ENCODE measurements around the gene DCTN2. TPM values are rescaled to one million over a fixed set of nuclear protein-coding genes. Genes with fewer than 3 reads are reported as not detected.

DCTN2 gene
- total RNA-seq, 2 experiments from 2014 or later = 39.6 TPM

DNA sequence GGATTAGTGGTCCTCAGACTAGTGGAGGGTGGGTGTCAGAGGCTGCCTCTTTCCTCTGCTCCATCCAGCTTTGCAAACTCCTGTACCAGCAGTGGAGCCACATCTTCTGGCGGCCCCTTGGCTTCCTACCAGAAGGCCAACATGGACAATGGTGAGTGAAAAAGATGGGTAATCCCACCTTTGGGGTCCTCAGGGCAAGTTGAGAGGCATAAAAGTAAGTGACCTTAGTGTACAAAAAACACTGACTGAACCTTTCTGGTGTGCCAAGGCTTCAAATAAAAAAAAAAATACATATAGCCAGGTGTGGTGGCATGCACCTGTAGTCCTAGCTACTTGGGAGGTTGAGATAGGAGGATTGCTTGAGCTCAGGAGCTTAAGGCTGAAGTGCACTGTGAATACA lies 34.8 kb upstream of the DCTN2 start:
- Histone ChIP-seq H3K9me3 (ENCODE audit: control insufficient read depth in 1 of 2, insufficient read depth in 1 of 2, low read length in 2 of 2) (no peaks in the 10 kb centered on the region), H3K4me3 (ENCODE audit: low read length) (no peak overlapping the region), H3K4me1 (ENCODE audit: insufficient read depth, low read length) (peaks cover 8% of the 10 kb centered on the region), H3K36me3 (ENCODE audit: insufficient read depth, low read length) (no peaks in the 10 kb centered on the region), H3K27me3 (ENCODE audit: control insufficient read depth in 1 of 2, insufficient read depth in 2 of 2, low read length in 2 of 2) (peaks cover 0 to 6% of the 10 kb centered on the region in 2 experiments), H3K27ac (ENCODE audit: low read depth in 1 of 2, low read length in 2 of 2) (no peak overlapping the region)
- ATAC-seq (ENCODE audit: poor library complexity) (no peak), DNase-seq (no peak)
- H3K27ac Mint-ChIP-seq = no peak overlapping the region
- peaks cover 15% of the 10 kb centered on the region for H3K27me3 Mint-ChIP-seq
- intact Hi-C loops (cut with DNase I, micrococcal nuclease) = loop anchor here (2.0 to 5.0 kb wide), 4 partner anchors 51 to 325 kb away; partner anchors contain the start of gene B4GALNT1 (in 1 of the 2)
- H3K4me1 Mint-ChIP-seq (ENCODE audit: low read depth) = no peaks in the 10 kb centered on the region
- TF ChIP-seq, protein P1, sequence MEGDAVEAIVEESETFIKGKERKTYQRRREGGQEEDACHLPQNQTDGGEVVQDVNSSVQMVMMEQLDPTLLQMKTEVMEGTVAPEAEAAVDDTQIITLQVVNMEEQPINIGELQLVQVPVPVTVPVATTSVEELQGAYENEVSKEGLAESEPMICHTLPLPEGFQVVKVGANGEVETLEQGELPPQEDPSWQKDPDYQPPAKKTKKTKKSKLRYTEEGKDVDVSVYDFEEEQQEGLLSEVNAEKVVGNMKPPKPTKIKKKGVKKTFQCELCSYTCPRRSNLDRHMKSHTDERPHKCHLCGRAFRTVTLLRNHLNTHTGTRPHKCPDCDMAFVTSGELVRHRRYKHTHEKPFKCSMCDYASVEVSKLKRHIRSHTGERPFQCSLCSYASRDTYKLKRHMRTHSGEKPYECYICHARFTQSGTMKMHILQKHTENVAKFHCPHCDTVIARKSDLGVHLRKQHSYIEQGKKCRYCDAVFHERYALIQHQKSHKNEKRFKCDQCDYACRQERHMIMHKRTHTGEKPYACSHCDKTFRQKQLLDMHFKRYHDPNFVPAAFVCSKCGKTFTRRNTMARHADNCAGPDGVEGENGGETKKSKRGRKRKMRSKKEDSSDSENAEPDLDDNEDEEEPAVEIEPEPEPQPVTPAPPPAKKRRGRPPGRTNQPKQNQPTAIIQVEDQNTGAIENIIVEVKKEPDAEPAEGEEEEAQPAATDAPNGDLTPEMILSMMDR (IDR thresholded peaks at IDR 0.05) = no peak
- no peaks in the 10 kb centered on the region for H3K36me3 Mint-ChIP-seq (ENCODE audit: low read depth)
- ChIA-PET CTCF (interaction anchor here (2.2 to 3.2 kb wide), 2 partner anchors 38 to 52 kb away, joined by 34 to 36 read pairs; partner anchors contain the start of gene B4GALNT1), POLR2A (no interaction called here)
- H3K9me3 Mint-ChIP-seq = no peaks in the 10 kb centered on the region
- no peak overlapping the region for H3K4me3 Mint-ChIP-seq

DNA sequence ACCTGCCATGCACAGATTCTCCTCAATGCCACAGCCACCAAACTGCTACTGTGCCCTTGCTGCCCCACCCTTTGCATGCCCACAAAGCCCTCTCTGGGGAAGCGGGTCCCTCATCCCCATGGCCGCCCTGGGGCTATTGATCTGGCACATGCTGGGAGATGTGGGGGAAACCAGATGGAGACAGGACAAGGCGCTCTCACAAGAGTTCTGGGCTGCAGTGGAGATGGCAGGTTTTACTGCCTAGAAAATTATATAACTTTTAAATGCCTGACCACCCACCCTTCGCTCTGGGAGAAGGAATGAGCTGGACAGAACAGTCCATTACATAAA lies 33.4 kb upstream of the DCTN2 start:
- intact Hi-C loops (cut with DNase I, micrococcal nuclease) = loop anchor here in 1 of 2 experiments (5.0 kb wide), 1 partner anchor 327 kb away; no protein-coding TSS in a partner anchor
- H3K4me3 Mint-ChIP-seq = no peak overlapping the region
- H3K27ac Mint-ChIP-seq = no peak overlapping the region
- peaks cover 14% of the 10 kb centered on the region for H3K27me3 Mint-ChIP-seq
- no peaks in the 10 kb centered on the region for H3K9me3 Mint-ChIP-seq
- H3K27ac ChIP-seq (ENCODE audit: low read depth in 1 of 2, low read length in 2 of 2) = no peak overlapping the region
- H3K4me1 ChIP-seq (ENCODE audit: insufficient read depth, low read length) = peaks cover 8% of the 10 kb centered on the region
- no peaks in the 10 kb centered on the region for H3K4me1 Mint-ChIP-seq (ENCODE audit: low read depth)
- no peaks in the 10 kb centered on the region for H3K27me3 ChIP-seq (ENCODE audit: control insufficient read depth in 1 of 2, insufficient read depth in 2 of 2, low read length in 2 of 2)
- no peak overlapping the region for H3K4me3 ChIP-seq (ENCODE audit: low read length)
- H3K9me3 ChIP-seq (ENCODE audit: control insufficient read depth in 1 of 2, insufficient read depth in 1 of 2, low read length in 2 of 2) = no peaks in the 10 kb centered on the region
- DNase-seq = no peak
- ATAC-seq (ENCODE audit: poor library complexity) = no peak
- H3K36me3 ChIP-seq (ENCODE audit: insufficient read depth, low read length) = no peaks in the 10 kb centered on the region
- TF ChIP-seq, protein P1 (IDR thresholded peaks at IDR 0.05) = no peak
- H3K36me3 Mint-ChIP-seq (ENCODE audit: low read depth) = no peaks in the 10 kb centered on the region
- ChIA-PET CTCF (interaction anchor here (0.9 kb wide), 1 partner anchor 9 kb away, joined by 3 read pairs; no protein-coding TSS in a partner anchor), POLR2A (no interaction called here)

DNA sequence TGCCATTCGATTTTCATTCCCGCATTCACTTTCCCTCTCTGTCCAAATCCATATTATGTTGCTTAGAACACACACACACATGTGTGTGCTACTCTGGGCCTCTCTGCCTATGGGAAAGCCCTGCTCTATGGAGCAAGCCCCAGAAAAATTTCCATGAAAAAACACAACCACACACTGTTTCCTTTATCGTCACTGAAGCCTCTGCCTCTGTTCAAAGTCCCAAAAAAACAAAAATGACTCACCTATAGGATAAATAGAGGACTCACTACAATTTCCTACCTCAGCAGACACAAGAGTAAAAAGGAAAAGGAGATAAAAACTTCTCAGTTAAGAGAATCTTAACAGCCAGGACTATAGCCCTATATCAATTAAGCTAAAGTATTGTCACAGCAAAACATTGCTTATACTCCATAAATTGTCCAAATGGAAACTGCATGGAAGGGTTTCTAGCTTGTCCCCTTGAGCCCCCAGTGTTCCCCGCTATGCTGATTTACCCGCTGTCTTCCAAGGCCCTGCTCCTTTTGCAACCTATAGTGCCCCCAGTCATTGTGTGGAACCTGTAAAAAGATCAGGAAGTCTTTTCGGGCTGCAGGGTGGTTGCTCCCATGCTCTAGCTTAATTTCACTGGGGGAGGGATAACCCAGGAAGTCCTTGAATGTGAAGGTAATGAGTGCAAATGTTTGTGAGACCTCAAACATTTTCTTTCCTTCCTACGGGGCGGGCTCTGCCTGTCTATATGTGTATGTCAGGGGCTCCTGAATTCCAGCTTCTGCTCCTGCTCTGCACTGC lies 32.9 kb upstream of the DCTN2 start:
- H3K27me3 Mint-ChIP-seq = peaks cover 10% of the 10 kb centered on the region
- Histone ChIP-seq H3K27ac (ENCODE audit: low read depth in 1 of 2, low read length in 2 of 2) (no peak overlapping the region), H3K4me1 (ENCODE audit: insufficient read depth, low read length) (peaks cover 8% of the 10 kb centered on the region), H3K9me3 (ENCODE audit: control insufficient read depth in 1 of 2, insufficient read depth in 1 of 2, low read length in 2 of 2) (no peaks in the 10 kb centered on the region), H3K4me3 (ENCODE audit: low read length) (no peak overlapping the region), H3K27me3 (ENCODE audit: control insufficient read depth in 1 of 2, insufficient read depth in 2 of 2, low read length in 2 of 2) (no peaks in the 10 kb centered on the region), H3K36me3 (ENCODE audit: insufficient read depth, low read length) (no peaks in the 10 kb centered on the region)
- DNase-seq (no peak), ATAC-seq (ENCODE audit: poor library complexity) (no peak)
- no peak overlapping the region for H3K4me3 Mint-ChIP-seq
- H3K4me1 Mint-ChIP-seq (ENCODE audit: low read depth) = no peaks in the 10 kb centered on the region
- ChIA-PET POLR2A (no interaction called here), CTCF (interaction anchor here (0.9 kb wide), 1 partner anchor 9 kb away, joined by 3 read pairs; no protein-coding TSS in a partner anchor)
- TF ChIP-seq, protein P1 (IDR thresholded peaks at IDR 0.05) = no peak
- no peaks in the 10 kb centered on the region for H3K9me3 Mint-ChIP-seq
- intact Hi-C loops (cut with DNase I, micrococcal nuclease) = loop anchor here in 1 of 2 experiments (5.0 kb wide), 1 partner anchor 327 kb away; no protein-coding TSS in a partner anchor
- no peaks in the 10 kb centered on the region for H3K36me3 Mint-ChIP-seq (ENCODE audit: low read depth)
- H3K27ac Mint-ChIP-seq = no peak overlapping the region
